Measurements from ENCODE around the gene PHB1. TPM values are rescaled to one million over a fixed set of nuclear protein-coding genes. Genes with fewer than 3 reads are reported as not detected.
A peak's percentile ranks its signal among the peaks of the same experiment; 100 is the strongest.

Gene PHB1
- total RNA-seq, 1 donor from 2014 or later, result 127 TPM

- H3K9me3 ChIP-seq, result no peaks in the 10 kb centered on the region
- DNase-seq (no peak), ATAC-seq (no peak)
- H3K27me3 ChIP-seq, result no peaks in the 10 kb centered on the region
- no peak overlapping the region for H3K27ac ChIP-seq
- no peaks in the 10 kb centered on the region for H3K36me3 ChIP-seq
- no peak overlapping the region for H3K4me3 ChIP-seq
- intact Hi-C loops (cut with DNase I), result no loop called here
- peaks cover 14% of the 10 kb centered on the region for H3K4me1 ChIP-seq
- no peak for TF ChIP-seq CTCF (IDR thresholded peaks at IDR 0.05)
These were observed 28.3 kb downstream of the PHB1 start for GRCh38 chr17:49386373-49386772.

GRCh38 chr17:49384951-49385350 lies 29.7 kb downstream of the PHB1 start:
- TF ChIP-seq CTCF (IDR thresholded peaks at IDR 0.05), result no peak
- Histone ChIP-seq H3K27ac (no peak overlapping the region), H3K4me3 (no peak overlapping the region), H3K27me3 (no peaks in the 10 kb centered on the region), H3K9me3 (no peaks in the 10 kb centered on the region), H3K36me3 (no peaks in the 10 kb centered on the region), H3K4me1 (peaks cover 2% of the 10 kb centered on the region)
- DNase-seq (no peak), ATAC-seq (no peak)
- intact Hi-C loops (cut with DNase I), result no loop called here

GRCh38 chr17:49383060-49383459 lies 31.6 kb downstream of the PHB1 start:
- no peak for DNase-seq
- Histone ChIP-seq H3K9me3 (no peaks in the 10 kb centered on the region), H3K4me3 (no peak overlapping the region), H3K27me3 (no peaks in the 10 kb centered on the region), H3K4me1 (no peaks in the 10 kb centered on the region), H3K36me3 (no peaks in the 10 kb centered on the region), H3K27ac (no peak overlapping the region)
- TF ChIP-seq CTCF (IDR thresholded peaks at IDR 0.05), result no peak
- no peak for ATAC-seq
- intact Hi-C loops (cut with DNase I), result no loop called here

GRCh38 chr17:49382556-49382955 lies 32.1 kb downstream of the PHB1 start:
- intact Hi-C loops (cut with DNase I), result no loop called here
- no peak for DNase-seq
- ATAC-seq, result no peak

GRCh38 chr17:49381793-49382192 lies 32.9 kb downstream of the PHB1 start:
- DNase-seq (no peak), ATAC-seq (no peak)
- Histone ChIP-seq H3K4me1 (no peaks in the 10 kb centered on the region), H3K27ac (no peak overlapping the region), H3K27me3 (no peaks in the 10 kb centered on the region), H3K36me3 (no peaks in the 10 kb centered on the region), H3K4me3 (no peak overlapping the region), H3K9me3 (no peaks in the 10 kb centered on the region)
- intact Hi-C loops (cut with DNase I), result no loop called here
- no peak for TF ChIP-seq CTCF (IDR thresholded peaks at IDR 0.05)

More at GRCh38 chr17:49382556-49382955, 32.1 kb downstream of the PHB1 start:
- H3K9me3 ChIP-seq, result no peaks in the 10 kb centered on the region
- no peak for TF ChIP-seq CTCF (IDR thresholded peaks at IDR 0.05)
- no peak overlapping the region for H3K27ac ChIP-seq
- no peaks in the 10 kb centered on the region for H3K27me3 ChIP-seq
- H3K4me3 ChIP-seq, result no peak overlapping the region
- no peaks in the 10 kb centered on the region for H3K4me1 ChIP-seq
- H3K36me3 ChIP-seq, result no peaks in the 10 kb centered on the region

GRCh38 chr17:49381033-49381432 lies 33.6 kb downstream of the PHB1 start:
- no peak for DNase-seq
- intact Hi-C loops (cut with DNase I), result no loop called here
- Histone ChIP-seq H3K27me3 (no peaks in the 10 kb centered on the region), H3K4me1 (no peaks in the 10 kb centered on the region), H3K9me3 (no peaks in the 10 kb centered on the region), H3K36me3 (no peaks in the 10 kb centered on the region), H3K27ac (no peak overlapping the region), H3K4me3 (no peak overlapping the region)
- TF ChIP-seq CTCF (IDR thresholded peaks at IDR 0.05), result no peak
- ATAC-seq, result peak; percentile 79
